Amniotic epithelial cell (primary cell): ENCODE results near the gene KRTAP10-3.

Experiments
- DNase-seq: peaks from one replicate; pipeline ENCODE4 v3.0.0-alpha.2; 2010; ENCODE audit warnings: low read depth

Gene KRTAP10-3

GRCh38 chr21:44528634-44528995, 30.0 kb downstream of the KRTAP10-3 start:
- DNase-seq = no peak

DNA sequence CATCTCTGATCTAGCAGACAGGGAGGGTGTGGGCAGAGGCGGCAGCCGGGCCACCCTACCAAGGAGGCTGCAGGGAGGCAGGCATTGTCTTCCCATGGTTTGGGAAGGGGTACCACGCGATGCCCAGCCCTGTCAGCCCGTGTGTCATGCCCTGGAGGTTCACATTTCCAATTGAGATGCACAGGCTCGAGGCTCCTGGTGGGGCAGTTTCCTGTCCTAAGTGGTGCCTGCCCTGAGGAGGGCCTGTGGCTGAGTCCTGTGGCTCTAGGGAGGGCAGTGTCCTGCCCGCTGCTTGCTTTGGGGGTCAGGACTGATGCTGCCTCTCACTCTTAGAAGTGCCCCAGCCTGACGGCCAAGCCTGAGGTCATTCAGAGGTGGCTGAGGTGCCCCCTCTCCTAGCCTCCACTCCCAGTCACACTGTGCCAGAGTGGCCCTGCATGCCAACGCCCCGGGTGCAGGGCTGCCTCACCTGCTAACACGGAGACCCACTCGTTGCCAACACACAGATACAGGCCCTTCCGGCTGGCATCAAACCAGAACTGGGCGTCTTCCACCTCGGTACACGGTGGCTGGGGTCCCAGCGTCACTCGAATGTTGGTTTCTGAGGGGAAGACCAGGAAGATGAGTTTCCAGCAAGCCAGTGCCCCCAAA, 30.5 kb downstream of the KRTAP10-3 start:
- no peak for DNase-seq

DNA sequence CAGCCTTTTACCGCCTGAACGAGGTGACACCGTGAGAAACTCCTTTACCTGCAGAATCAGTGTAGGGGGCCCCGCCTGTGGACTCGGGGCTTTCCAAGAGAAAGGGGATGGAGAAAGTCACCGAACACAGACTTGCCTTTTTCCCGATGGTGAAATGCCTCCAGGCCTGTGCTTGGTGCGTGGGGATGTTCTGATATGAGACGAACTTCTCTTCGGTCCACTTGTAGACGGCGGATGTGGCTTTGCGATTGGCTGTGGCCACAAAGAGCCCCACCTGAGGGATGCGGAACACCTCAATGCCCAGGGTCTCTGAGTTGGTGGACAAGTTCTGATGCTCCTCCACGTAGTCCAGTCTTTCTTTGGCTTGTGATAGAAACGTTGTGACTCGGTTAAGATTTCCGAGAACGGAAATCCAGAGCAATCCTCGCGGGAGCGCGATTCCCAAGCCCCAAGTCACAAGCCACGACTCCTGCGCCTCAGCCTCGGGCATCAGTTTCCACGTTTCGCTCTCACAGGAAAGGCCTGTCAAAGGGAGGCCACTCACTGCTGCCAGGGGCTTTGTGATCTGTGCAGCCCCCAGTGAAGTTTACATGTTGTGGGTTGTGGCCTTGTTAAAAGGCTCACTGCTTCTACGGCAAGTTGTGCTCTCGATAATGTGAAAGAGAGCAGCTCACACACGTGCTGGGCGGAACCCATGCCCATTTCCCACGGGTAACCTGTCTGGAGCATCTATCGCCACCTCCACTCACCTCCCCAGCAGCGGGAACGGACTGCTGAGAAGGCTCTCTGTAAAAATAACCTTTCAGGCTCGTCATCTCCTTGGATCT, 31.2 kb downstream of the KRTAP10-3 start:
- DNase-seq = no peak

- DNase-seq = no peak
These were observed 32.2 kb downstream of the KRTAP10-3 start for GRCh38 chr21:44526096-44526997.

GRCh38 chr21:44525391-44526095, 33.1 kb downstream of the KRTAP10-3 start:
- DNase-seq = no peak

- DNase-seq = no peak
These were observed 33.9 kb downstream of the KRTAP10-3 start for GRCh38 chr21:44524414-44525371.

- no peak for DNase-seq
These were observed 34.8 kb downstream of the KRTAP10-3 start for GRCh38 chr21:44523567-44524413.

DNA sequence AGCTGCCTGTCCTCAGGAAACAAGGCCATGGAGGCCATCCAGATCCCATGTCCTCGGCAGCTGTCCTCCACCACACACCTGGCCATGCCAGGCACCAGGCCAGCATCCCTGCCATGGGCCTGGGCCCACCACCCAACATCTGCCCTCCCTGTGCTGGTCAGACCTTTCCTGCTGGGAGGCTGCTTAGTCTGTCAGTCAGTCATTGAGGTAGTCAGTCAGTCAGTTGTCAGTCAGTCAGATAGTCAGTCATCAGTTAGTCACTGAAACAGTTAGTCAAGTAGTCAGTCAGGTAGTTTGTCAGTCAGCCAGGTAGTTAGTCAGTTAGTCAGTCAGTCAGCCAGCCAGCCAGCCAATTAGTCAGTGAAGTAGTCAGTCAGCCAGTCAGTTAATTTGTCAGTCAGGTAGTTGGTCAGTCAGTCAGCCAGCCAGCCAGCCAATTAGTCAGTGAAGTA, 35.8 kb downstream of the KRTAP10-3 start:
- no peak for DNase-seq

GRCh38 chr21:44521928-44522752, 36.5 kb downstream of the KRTAP10-3 start:
- DNase-seq = no peak

DNA sequence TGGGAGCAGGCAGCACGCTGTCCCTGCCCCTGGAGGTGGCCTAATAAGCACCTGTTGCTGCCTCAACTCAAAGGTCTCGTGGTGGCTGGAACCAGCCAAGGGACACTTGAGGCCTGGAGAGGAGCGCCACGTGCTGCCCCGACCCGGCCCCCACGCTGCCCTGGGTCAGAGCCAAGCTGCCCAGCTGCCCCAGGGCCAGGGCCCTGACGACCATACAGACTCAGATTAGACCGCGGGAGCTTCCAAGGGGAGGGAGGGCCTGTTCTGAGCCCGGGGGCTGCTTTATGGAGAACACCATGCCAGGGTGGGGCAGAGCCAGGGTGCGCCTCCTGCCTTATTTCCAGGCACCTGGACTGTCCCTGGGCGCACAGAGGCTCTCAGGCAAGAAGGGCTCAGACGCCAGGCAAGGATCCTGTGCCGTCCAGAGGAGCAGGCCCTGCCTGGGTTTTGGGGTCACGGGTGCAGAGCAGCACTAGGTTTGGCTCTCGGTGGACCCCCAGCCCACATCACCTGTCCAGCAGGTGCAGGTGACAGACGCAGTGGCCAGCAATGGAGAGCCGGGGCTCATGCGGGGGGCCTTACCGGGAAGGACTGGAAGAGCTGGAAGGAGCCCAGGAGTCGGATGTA, 37.2 kb downstream of the KRTAP10-3 start:
- DNase-seq = no peak

- no peak for DNase-seq
These were observed 38.0 kb downstream of the KRTAP10-3 start for GRCh38 chr21:44520326-44521300.

GRCh38 chr21:44519346-44520325, 39.0 kb downstream of the KRTAP10-3 start:
- DNase-seq = no peak

GRCh38 chr21:44518686-44519085, 39.9 kb downstream of the KRTAP10-3 start:
- DNase-seq = no peak

GRCh38 chr21:44517175-44517899, 41.3 kb downstream of the KRTAP10-3 start:
- DNase-seq = no peak

DNA sequence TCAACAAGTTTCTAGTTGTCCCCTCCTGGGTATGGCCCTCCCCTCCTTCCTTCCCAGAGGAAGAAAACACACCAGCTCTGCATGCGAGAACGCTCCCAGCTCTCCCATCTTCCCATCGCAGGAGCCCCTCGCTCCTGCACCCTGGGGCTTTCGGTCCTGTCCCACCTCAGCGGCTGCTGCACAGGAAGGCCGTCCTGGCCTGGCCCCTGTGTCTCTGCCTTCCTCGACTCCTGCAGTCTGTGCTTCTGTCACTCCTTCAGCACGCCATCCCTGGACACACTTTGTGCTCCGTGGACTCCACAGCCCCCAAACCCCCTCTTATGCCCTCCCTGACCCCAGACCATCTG, 41.8 kb downstream of the KRTAP10-3 start:
- no peak for DNase-seq
